GM23338 (cell line): ENCODE measurements around the gene PHC2. TPM values are rescaled to one million over a fixed set of nuclear protein-coding genes. Genes with fewer than 3 reads are reported as not detected.

Experiments
- ATAC-seq: fragments of 200-7000 bp; cut with Tn5 transposase; 3 replicates; pipeline ENCODE4 v1.9.1; 2020
- DNase-seq: peaks from one replicate; pipeline ENCODE4 v3.0.0-alpha.2; 2015; ENCODE audit warnings: low spot score
- H2AFZ ChIP-seq: fragments of 200-600 bp; sonication (generic); 2 replicates; pipeline ENCODE4 v1.8.0; 2016; ENCODE audit warnings: antibody characterized with exemption, mild to moderate bottlenecking, moderate library complexity
- H3F3A ChIP-seq: fragments of 200-600 bp; sonication (generic); replicated peaks from 2 replicates; pipeline ENCODE4 v1.8.0; 2017; ENCODE audit warnings: antibody characterized with exemption, mixed run types, low read depth
- H3K27ac ChIP-seq: fragments of 200-600 bp; sonication (generic); 2 replicates; pipeline ENCODE4 v1.6.1; 2016; ENCODE audit warnings: low read depth
- H3K27me3 ChIP-seq: fragments of 200-600 bp; sonication (generic); 2 replicates; pipeline ENCODE4 v1.8.0; 2016; ENCODE audit warnings: mild to moderate bottlenecking, mixed run types, moderate library complexity; ENCODE audit not compliant: insufficient read depth
- H3K36me3 ChIP-seq: fragments of 200-600 bp; sonication (generic); 2 replicates; pipeline ENCODE4 v1.8.0; 2016; ENCODE audit warnings: mild to moderate bottlenecking; ENCODE audit not compliant: insufficient read depth
- H3K4me1 ChIP-seq: fragments of 200-600 bp; sonication (generic); 2 replicates; pipeline ENCODE4 v1.8.0; 2016; ENCODE audit warnings: mild to moderate bottlenecking, moderate library complexity; ENCODE audit not compliant: insufficient read depth
- H3K4me2 ChIP-seq: fragments of 200-600 bp; sonication (generic); 2 replicates; pipeline ENCODE4 v1.7.1; 2017; ENCODE audit warnings: mixed run types
- H3K4me3 ChIP-seq: fragments of 200-600 bp; sonication (generic); 2 replicates; pipeline ENCODE4 v1.6.1; 2016; ENCODE audit warnings: mixed run types
- H3K79me2 ChIP-seq: fragments of 200-600 bp; sonication (generic); replicated peaks from 2 replicates; pipeline ENCODE4 v1.8.0; 2017; ENCODE audit warnings: mild to moderate bottlenecking; ENCODE audit not compliant: insufficient read depth
- H3K9me2 ChIP-seq: fragments of 200-600 bp; sonication (generic); 2 replicates; pipeline ENCODE4 v1.8.0; 2017; ENCODE audit not compliant: insufficient read depth
- H4K20me1 ChIP-seq: fragments of 200-600 bp; sonication (generic); replicated peaks from 2 replicates; pipeline ENCODE4 v1.8.0; 2017; ENCODE audit warnings: mild to moderate bottlenecking; ENCODE audit not compliant: insufficient read depth
- H3K27ac Mint-ChIP-seq: 2 replicates; pipeline ENCODE4 v1.8.0; 2020; ENCODE audit warnings: inconsistent platforms, mild to moderate bottlenecking, moderate library complexity, mixed read lengths
- H3K27me3 Mint-ChIP-seq: 3 replicates; pipeline ENCODE4 v1.8.0; 2022; ENCODE audit warnings: low read depth, mild to moderate bottlenecking, moderate library complexity, mixed read lengths, inconsistent platforms; ENCODE audit not compliant: insufficient read depth, poor library complexity
- H3K36me3 Mint-ChIP-seq: 3 replicates; pipeline ENCODE4 v1.8.0; 2021; ENCODE audit warnings: low read depth, mild to moderate bottlenecking, inconsistent platforms, moderate library complexity, mixed read lengths
- H3K4me1 Mint-ChIP-seq: 3 replicates; pipeline ENCODE4 v1.8.0; 2020; ENCODE audit warnings: mild to moderate bottlenecking, inconsistent platforms, mixed read lengths
- H3K4me3 Mint-ChIP-seq: 3 replicates; pipeline ENCODE4 v1.8.0; 2021; ENCODE audit warnings: moderate library complexity, mild to moderate bottlenecking, inconsistent platforms, mixed read lengths
- H3K9me3 Mint-ChIP-seq: 3 replicates; pipeline ENCODE4 v1.8.0; 2020; ENCODE audit warnings: moderate library complexity, mild to moderate bottlenecking, inconsistent platforms, mixed read lengths
- CREB1 ChIP-seq: fragments of 250-450 bp; sonication (Bioruptor Pico); IDR thresholded peaks from 2 replicates; pipeline ENCODE4 v1.5.0; 2020; ENCODE audit warnings: low read depth, mild to moderate bottlenecking, moderate library complexity
- EZH2 ChIP-seq: fragments of 200-600 bp; sonication (generic); IDR thresholded peaks from one replicate; pipeline ENCODE4 v1.8.0; 2017; ENCODE audit warnings: antibody characterized with exemption, mild to moderate bottlenecking, low read depth; ENCODE audit not compliant: unreplicated experiment
- JUNB ChIP-seq: IDR thresholded peaks from one replicate; pipeline ENCODE4 v1.6.1; 2016; ENCODE audit warnings: antibody characterized with exemption; ENCODE audit not compliant: unreplicated experiment
- ZNF331 ChIP-seq: fragments of 250-450 bp; sonication (Bioruptor Pico); IDR thresholded peaks from 2 replicates; pipeline ENCODE4 v1.5.0; 2020; ENCODE audit warnings: low read depth, mild to moderate bottlenecking, moderate library complexity
- polyA plus RNA-seq: library from polyadenylated mRNA; unstranded; fragments of >200 nt; fragmentation: Nextera tagmentation; extraction: Ambion mirVana; gene quantifications from 2 replicates; pipeline ENCODE4 v1.2.1, GENCODE V29; 2016
- total RNA-seq: library from RNA; depleted of rRNA; stranded (reverse); fragments of >200 nt; shearing (Covaris generic); gene quantifications from 2 replicates; pipeline ENCODE4 v1.2.3, GENCODE V29; 2014
- TF ChIP-seq, protein P1 (sequence below), 2 experiments: fragments of 200-600 bp in 1 of 2; sonication (generic) in 1 of 2; conservative IDR thresholded peaks; 2 replicates each; pipeline versions ENCODE4 v1.5.1 to v1.6.1; 2016 to 2017; ENCODE audit warnings: antibody characterized with exemption in 2 of 2, low read depth in 2 of 2, mild to moderate bottlenecking in 2 of 2, moderate library complexity in 1 of 2
- TF ChIP-seq, protein P2 (sequence below): IDR thresholded peaks from 2 replicates; pipeline ENCODE4 v1.6.1; 2016; ENCODE audit warnings: antibody characterized with exemption
- TF ChIP-seq, protein P3 (sequence below): fragments of 250-450 bp; sonication (Bioruptor Pico); IDR thresholded peaks from 2 replicates; pipeline ENCODE4 v1.5.0; 2020; ENCODE audit warnings: mild to moderate bottlenecking, moderate library complexity

Gene PHC2
- total and polyA plus RNA-seq, 2 experiments from 2014 or later: 1.7 to 7.3 TPM

DNA sequence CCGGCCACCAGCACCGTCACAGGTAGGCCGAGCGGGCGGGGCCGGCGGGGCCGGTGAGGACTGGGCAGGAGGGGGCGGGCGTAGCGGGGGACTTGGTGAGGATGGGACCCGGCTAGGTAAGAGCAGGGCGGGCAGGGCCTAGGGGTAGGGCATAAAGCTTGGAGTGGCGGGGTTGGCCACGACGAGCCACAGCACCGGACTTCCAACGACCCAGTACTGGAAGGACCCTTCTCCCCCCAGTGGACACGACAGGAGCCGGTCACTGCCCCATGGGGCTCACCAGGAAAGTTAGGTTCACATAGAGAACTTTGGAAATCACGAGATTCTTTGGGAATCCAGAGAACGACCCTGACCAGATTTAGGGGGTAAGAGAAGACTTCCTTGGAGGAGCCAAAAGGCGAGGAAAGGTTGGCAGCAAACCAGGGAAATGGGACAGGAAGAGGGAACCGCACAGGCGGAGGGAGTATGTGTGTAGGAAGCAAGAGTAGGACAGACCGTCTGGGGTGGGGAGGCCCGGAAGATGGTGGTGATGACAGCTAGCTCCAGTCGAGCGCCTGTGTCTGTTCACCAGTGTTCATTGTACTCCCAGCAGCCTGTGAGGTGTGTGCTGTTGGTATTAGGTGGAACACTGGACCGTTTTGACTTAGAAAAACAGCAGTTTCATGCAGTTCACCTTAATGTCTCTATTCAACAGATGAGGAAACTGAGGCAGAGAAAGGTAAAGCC, 154.2 kb downstream of the PHC2 start:
- no peak overlapping the region for H3K27ac ChIP-seq
- 0 out of 2 replicates have a peak, but pooled peaks cover 4% of the 10 kb centered on the region for H3K79me2 ChIP-seq
- H3K4me1 Mint-ChIP-seq: peaks cover 26% of the 10 kb centered on the region
- no peaks in the 10 kb centered on the region for H3K36me3 ChIP-seq
- H3K4me2 ChIP-seq: no peak overlapping the region
- DNase-seq (no peak), ATAC-seq (no peak)
- peaks cover 4% of the 10 kb centered on the region for H4K20me1 ChIP-seq
- H3K9me2 ChIP-seq: no peaks in the 10 kb centered on the region
- H3K36me3 Mint-ChIP-seq: peaks cover 27% of the 10 kb centered on the region
- no peaks in the 10 kb centered on the region for H3F3A ChIP-seq
- no peak overlapping the region for H3K27ac Mint-ChIP-seq
- H3K4me1 ChIP-seq: peaks cover 10% of the 10 kb centered on the region
- H3K9me3 Mint-ChIP-seq: no peaks in the 10 kb centered on the region
- TF ChIP-seq, protein P1, sequence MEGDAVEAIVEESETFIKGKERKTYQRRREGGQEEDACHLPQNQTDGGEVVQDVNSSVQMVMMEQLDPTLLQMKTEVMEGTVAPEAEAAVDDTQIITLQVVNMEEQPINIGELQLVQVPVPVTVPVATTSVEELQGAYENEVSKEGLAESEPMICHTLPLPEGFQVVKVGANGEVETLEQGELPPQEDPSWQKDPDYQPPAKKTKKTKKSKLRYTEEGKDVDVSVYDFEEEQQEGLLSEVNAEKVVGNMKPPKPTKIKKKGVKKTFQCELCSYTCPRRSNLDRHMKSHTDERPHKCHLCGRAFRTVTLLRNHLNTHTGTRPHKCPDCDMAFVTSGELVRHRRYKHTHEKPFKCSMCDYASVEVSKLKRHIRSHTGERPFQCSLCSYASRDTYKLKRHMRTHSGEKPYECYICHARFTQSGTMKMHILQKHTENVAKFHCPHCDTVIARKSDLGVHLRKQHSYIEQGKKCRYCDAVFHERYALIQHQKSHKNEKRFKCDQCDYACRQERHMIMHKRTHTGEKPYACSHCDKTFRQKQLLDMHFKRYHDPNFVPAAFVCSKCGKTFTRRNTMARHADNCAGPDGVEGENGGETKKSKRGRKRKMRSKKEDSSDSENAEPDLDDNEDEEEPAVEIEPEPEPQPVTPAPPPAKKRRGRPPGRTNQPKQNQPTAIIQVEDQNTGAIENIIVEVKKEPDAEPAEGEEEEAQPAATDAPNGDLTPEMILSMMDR (conservative IDR thresholded peaks at IDR 0.05; ENCODE audit: low read depth in 2 of 2): no peak
- TF ChIP-seq, protein P2, sequence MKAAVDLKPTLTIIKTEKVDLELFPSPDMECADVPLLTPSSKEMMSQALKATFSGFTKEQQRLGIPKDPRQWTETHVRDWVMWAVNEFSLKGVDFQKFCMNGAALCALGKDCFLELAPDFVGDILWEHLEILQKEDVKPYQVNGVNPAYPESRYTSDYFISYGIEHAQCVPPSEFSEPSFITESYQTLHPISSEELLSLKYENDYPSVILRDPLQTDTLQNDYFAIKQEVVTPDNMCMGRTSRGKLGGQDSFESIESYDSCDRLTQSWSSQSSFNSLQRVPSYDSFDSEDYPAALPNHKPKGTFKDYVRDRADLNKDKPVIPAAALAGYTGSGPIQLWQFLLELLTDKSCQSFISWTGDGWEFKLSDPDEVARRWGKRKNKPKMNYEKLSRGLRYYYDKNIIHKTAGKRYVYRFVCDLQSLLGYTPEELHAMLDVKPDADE: no peak
- TF ChIP-seq EZH2 (no peak), ZNF331 (CRISPR knock-in tag) (no peak), JUNB (no peak), CREB1 (CRISPR knock-in tag) (no peak)
- TF ChIP-seq, protein P3, sequence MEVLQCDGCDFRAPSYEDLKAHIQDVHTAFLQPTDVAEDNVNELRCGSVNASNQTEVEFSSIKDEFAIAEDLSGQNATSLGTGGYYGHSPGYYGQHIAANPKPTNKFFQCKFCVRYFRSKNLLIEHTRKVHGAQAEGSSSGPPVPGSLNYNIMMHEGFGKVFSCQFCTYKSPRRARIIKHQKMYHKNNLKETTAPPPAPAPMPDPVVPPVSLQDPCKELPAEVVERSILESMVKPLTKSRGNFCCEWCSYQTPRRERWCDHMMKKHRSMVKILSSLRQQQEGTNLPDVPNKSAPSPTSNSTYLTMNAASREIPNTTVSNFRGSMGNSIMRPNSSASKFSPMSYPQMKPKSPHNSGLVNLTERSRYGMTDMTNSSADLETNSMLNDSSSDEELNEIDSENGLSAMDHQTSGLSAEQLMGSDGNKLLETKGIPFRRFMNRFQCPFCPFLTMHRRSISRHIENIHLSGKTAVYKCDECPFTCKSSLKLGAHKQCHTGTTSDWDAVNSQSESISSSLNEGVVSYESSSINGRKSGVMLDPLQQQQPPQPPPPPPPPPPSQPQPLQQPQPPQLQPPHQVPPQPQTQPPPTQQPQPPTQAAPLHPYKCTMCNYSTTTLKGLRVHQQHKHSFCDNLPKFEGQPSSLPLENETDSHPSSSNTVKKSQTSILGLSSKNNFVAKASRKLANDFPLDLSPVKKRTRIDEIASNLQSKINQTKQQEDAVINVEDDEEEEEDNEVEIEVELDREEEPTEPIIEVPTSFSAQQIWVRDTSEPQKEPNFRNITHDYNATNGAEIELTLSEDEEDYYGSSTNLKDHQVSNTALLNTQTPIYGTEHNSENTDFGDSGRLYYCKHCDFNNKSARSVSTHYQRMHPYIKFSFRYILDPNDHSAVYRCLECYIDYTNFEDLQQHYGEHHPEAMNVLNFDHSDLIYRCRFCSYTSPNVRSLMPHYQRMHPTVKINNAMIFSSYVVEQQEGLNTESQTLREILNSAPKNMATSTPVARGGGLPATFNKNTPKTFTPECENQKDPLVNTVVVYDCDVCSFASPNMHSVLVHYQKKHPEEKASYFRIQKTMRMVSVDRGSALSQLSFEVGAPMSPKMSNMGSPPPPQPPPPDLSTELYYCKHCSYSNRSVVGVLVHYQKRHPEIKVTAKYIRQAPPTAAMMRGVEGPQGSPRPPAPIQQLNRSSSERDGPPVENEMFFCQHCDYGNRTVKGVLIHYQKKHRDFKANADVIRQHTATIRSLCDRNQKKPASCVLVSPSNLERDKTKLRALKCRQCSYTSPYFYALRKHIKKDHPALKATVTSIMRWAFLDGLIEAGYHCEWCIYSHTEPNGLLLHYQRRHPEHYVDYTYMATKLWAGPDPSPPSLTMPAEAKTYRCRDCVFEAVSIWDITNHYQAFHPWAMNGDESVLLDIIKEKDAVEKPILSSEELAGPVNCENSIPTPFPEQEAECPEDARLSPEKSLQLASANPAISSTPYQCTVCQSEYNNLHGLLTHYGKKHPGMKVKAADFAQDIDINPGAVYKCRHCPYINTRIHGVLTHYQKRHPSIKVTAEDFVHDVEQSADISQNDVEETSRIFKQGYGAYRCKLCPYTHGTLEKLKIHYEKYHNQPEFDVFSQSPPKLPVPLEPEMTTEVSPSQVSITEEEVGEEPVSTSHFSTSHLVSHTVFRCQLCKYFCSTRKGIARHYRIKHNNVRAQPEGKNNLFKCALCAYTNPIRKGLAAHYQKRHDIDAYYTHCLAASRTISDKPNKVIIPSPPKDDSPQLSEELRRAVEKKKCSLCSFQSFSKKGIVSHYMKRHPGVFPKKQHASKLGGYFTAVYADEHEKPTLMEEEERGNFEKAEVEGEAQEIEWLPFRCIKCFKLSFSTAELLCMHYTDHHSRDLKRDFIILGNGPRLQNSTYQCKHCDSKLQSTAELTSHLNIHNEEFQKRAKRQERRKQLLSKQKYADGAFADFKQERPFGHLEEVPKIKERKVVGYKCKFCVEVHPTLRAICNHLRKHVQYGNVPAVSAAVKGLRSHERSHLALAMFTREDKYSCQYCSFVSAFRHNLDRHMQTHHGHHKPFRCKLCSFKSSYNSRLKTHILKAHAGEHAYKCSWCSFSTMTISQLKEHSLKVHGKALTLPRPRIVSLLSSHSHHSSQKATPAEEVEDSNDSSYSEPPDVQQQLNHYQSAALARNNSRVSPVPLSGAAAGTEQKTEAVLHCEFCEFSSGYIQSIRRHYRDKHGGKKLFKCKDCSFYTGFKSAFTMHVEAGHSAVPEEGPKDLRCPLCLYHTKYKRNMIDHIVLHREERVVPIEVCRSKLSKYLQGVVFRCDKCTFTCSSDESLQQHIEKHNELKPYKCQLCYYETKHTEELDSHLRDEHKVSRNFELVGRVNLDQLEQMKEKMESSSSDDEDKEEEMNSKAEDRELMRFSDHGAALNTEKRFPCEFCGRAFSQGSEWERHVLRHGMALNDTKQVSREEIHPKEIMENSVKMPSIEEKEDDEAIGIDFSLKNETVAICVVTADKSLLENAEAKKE (CRISPR knock-in tag): no peak
- H3K4me3 ChIP-seq: no peak overlapping the region
- no peak overlapping the region for H2AFZ ChIP-seq
- H3K27me3 ChIP-seq: no peaks in the 10 kb centered on the region
- no peak overlapping the region for H3K4me3 Mint-ChIP-seq
- H3K27me3 Mint-ChIP-seq: peaks cover 10% of the 10 kb centered on the region
